Tibial artery (tissue), 4 donors: Measurements from ENCODE around the gene CTBP1.
A peak's percentile ranks its signal among the peaks of the same experiment; 100 is the strongest.

Experiments used
- DNase-seq, 2 donors: peaks; one replicate each; pipeline ENCODE4 v3.0.0-alpha.2; 2019
- H3K27ac ChIP-seq, 2 donors: fragments of 200-600 bp; sonication (generic) in 1 of 2; 1 replicate in 1 of 2; 2 replicates in 1 of 2; pipeline ENCODE4 v1.5.1; 2018 to 2019; ENCODE audit warnings: mild to moderate bottlenecking in 1 of 2
- H3K27me3 ChIP-seq, 2 donors: fragments of 200-600 bp; sonication (generic) in 1 of 2; one replicate each; pipeline versions ENCODE4 v1.5.1 to v1.6.0; 2016 to 2019
- H3K36me3 ChIP-seq, 3 donors: fragments of 200-600 bp; sonication (generic) in 2 of 3; one replicate each; pipeline ENCODE4 v1.5.1; 2016 to 2019; ENCODE audit warnings: mild to moderate bottlenecking in 2 of 3
- H3K4me1 ChIP-seq, 4 donors: fragments of 200-600 bp; sonication (generic) in 2 of 4; 1 replicate in 3 of 4; 2 replicates in 1 of 4; pipeline ENCODE4 v1.5.1; 2016 to 2019
- H3K4me3 ChIP-seq, 2 donors: fragments of 200-600 bp; sonication (generic) in 1 of 2; 1 replicate in 1 of 2; 2 replicates in 1 of 2; pipeline ENCODE4 v1.5.1; 2018 to 2019; ENCODE audit warnings: mild to moderate bottlenecking in 2 of 2
- H3K9me3 ChIP-seq, 3 donors: fragments of 200-600 bp; sonication (generic) in 1 of 3; one replicate each; pipeline ENCODE4 v1.5.1; 2016 to 2019
- CTCF ChIP-seq, 2 experiments: fragments of 200-600 bp in 1 of 2; fragments of 450-650 bp in 1 of 2; IDR thresholded peaks; one replicate each; pipeline ENCODE4 v1.5.1; 2017 to 2019; ENCODE audit warnings: antibody characterized with exemption in 2 of 2, mild to moderate bottlenecking in 1 of 2, moderate library complexity in 1 of 2
- intact Hi-C: fragments of 100-400 bp; cut with DNase I; formaldehyde crosslinking; loops from one replicate; pipeline ENCODE4 v1.15.0; 2023; ENCODE audit warnings: low total_unique reads

The CTBP1 gene

GRCh38 chr4:1247864-1248244 is 1.1 kb downstream of the CTBP1 start:
- Histone ChIP-seq H3K36me3 (no peaks in the 10 kb centered on the region), H3K27me3 (no peaks in the 10 kb centered on the region), H3K4me1 (peaks cover 15 to 62% (median 55%) of the 10 kb centered on the region in 4 donors), H3K9me3 (no peaks in the 10 kb centered on the region), H3K4me3 (peak overlapping the region; percentile 61 to 67), H3K27ac (peak overlapping the region; percentile 85 to 96)
- intact Hi-C loops, result loop anchor here (5.0 kb wide), 1 partner anchor 44 kb away; no protein-coding TSS in a partner anchor
- peak in 1 of 2 donors; percentile 67 for DNase-seq
- TF ChIP-seq CTCF (IDR thresholded peaks at IDR 0.05), result no peak

GRCh38 chr4:1246901-1247863 is 1.7 kb downstream of the CTBP1 start:
- Histone ChIP-seq H3K9me3 (no peaks in the 10 kb centered on the region), H3K4me1 (peaks cover 15 to 69% (median 59%) of the 10 kb centered on the region in 4 donors), H3K27ac (peak overlapping the region; percentile 85 to 96), H3K36me3 (no peaks in the 10 kb centered on the region), H3K27me3 (no peaks in the 10 kb centered on the region), H3K4me3 (peak overlapping the region; percentile 61 to 67)
- DNase-seq, result peak; percentile 21 to 62
- no peak for TF ChIP-seq CTCF (IDR thresholded peaks at IDR 0.05)
- intact Hi-C loops, result loop anchor here (1.0 to 5.0 kb wide), 2 partner anchors 45 to 80 kb away; no protein-coding TSS in a partner anchor

GRCh38 chr4:1246111-1246881 is 2.6 kb downstream of the CTBP1 start:
- no peak for TF ChIP-seq CTCF (IDR thresholded peaks at IDR 0.05)
- Histone ChIP-seq H3K27me3 (no peaks in the 10 kb centered on the region), H3K27ac (peak overlapping the region in 1 of 2 donors; percentile 85), H3K4me3 (peak overlapping the region; percentile 61 to 67), H3K4me1 (peaks cover 15 to 76% (median 63%) of the 10 kb centered on the region in 4 donors), H3K9me3 (no peaks in the 10 kb centered on the region), H3K36me3 (peaks cover 0 to 8% (median under 1%) of the 10 kb centered on the region in 3 donors)
- intact Hi-C loops, result loop anchor here (1.0 to 5.0 kb wide), 2 partner anchors 46 to 79 kb away; no protein-coding TSS in a partner anchor
- DNase-seq, result peak; percentile 17 to 66

- H3K9me3 ChIP-seq, result no peaks in the 10 kb centered on the region
- peaks cover 6 to 15% (median 8%) of the 10 kb centered on the region in 3 donors for H3K36me3 ChIP-seq
- DNase-seq, result peak; percentile 10 to 57
- H3K4me3 ChIP-seq, result peak overlapping the region in 1 of 2 donors; percentile 61
- no peak for TF ChIP-seq CTCF (IDR thresholded peaks at IDR 0.05)
- H3K4me1 ChIP-seq, result peaks cover 15 to 72% (median 61%) of the 10 kb centered on the region in 4 donors
- intact Hi-C loops, result loop anchor here (1.0 to 5.0 kb wide), 2 partner anchors 47 to 78 kb away; no protein-coding TSS in a partner anchor
- no peaks in the 10 kb centered on the region for H3K27me3 ChIP-seq
- no peak overlapping the region for H3K27ac ChIP-seq
These were observed 3.4 kb downstream of the CTBP1 start for GRCh38 chr4:1245481-1246051.

GRCh38 chr4:1244978-1245471 is 3.9 kb downstream of the CTBP1 start:
- H3K4me3 ChIP-seq, result no peak overlapping the region
- peak in 1 of 2 donors; percentile 16 for DNase-seq

More at GRCh38 chr4:1244978-1245471, 3.9 kb downstream of the CTBP1 start:
- Histone ChIP-seq H3K36me3 (peaks cover 8 to 18% (median 9%) of the 10 kb centered on the region in 3 donors), H3K27me3 (no peaks in the 10 kb centered on the region), H3K27ac (no peak overlapping the region), H3K9me3 (no peaks in the 10 kb centered on the region), H3K4me1 (peaks cover 15 to 67% (median 57%) of the 10 kb centered on the region in 4 donors)
- TF ChIP-seq CTCF (IDR thresholded peaks at IDR 0.05), result no peak
- intact Hi-C loops, result loop anchor here (5.0 kb wide), 1 partner anchor 47 kb away; no protein-coding TSS in a partner anchor
